Measurements from ENCODE around the gene KDM6A. TPM values are rescaled to one million over a fixed set of nuclear protein-coding genes. Genes with fewer than 3 reads are reported as not detected.
A peak's percentile ranks its signal among the peaks of the same experiment; 100 is the strongest.

KDM6A gene
- total and polyA plus RNA-seq, 2 donors = 20.9 to 36.5 TPM

DNA sequence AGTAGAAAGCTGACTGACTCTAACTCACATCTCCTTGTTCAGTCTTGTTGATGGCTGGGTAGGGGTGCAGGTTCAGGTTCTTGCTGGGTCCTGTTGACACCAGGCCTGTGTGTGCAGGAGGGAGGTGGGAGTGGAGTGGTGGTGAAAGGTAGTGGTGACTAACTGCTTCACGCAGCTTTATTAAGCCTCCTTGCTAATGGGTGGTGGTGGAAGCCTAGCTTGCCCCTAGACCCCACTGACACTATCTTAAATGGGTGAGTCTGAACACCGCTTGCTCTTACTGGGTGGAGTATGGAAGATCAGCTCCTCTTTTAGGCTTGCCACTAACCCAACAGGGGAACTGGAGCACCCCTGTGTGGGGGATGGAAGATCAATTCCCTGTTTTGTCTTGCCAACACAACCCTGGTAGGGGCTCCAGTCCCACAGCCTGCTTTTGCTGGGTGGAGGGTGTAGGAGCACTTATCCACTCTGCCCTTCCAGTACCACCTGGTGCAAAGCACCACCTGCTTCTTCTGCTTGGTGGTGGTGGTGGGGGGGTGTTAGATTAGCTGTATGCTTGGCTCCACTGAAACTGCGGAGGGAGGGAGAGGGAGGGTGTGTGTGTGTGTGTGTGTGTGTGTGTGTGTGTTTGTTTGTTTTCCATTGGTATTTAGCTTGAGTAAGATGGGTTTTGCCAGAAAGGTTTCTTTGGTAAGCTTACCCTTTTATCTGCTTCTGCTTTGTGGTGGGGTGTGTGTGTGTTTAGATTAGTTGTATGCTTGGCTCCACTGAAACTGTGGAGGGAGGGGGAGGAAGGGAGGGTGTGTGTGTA is 25.6 kb downstream of the KDM6A start:
- 66% methylated on average over 3 of the region's 3 CpGs for WGBS
- Histone ChIP-seq H3K27ac (ENCODE audit: low read depth in 1 of 2, low read length in 1 of 2) (peak overlapping the region; percentile 18 to 72), H3K4me3 (ENCODE audit: low read length in 2 of 2) (no peak overlapping the region), H3K4me1 (ENCODE audit: control insufficient read depth in 2 of 2, insufficient read depth in 2 of 2, low read length in 2 of 2) (peaks cover 9 to 19% of the 10 kb centered on the region in 2 donors), H3K36me3 (ENCODE audit: control insufficient read depth in 2 of 2, insufficient read depth in 2 of 2, low read length in 1 of 2) (no peaks in the 10 kb centered on the region), H3K9me3 (ENCODE audit: control insufficient read depth in 2 of 2, insufficient read depth in 1 of 2, low read length in 1 of 2) (peaks cover 0 to 9% of the 10 kb centered on the region in 2 donors), H3K27me3 (ENCODE audit: control insufficient read depth in 2 of 2, insufficient read depth in 1 of 2, low read length in 1 of 2) (no peaks in the 10 kb centered on the region)
- peak in 6 of 9 donors; percentile 24 to 71 (median 40) for DNase-seq (ENCODE audit: low read depth in 6 of 9, low spot score in 9 of 9)

DNA sequence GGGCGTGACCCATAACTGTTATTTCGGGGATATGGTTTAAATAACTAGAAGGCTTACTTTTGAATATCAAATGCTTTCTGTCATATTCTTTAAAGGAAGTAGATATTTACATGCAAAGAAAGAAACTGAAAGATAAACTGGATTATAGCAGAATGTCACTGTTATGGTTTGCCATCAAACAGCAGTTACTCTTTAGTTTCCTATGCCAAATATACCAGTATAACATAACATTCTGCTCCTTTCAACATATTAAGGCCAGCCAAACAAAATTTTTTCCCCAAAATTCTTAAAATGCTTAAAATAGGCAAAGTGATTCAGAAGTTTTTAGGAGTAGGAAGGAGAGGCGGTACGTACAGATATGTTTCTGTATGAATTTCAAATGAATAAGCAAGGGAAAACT is 27.0 kb downstream of the KDM6A start:
- DNase-seq (ENCODE audit: low read depth in 6 of 9, low spot score in 9 of 9) = no peak
- H3K27me3 ChIP-seq (ENCODE audit: control insufficient read depth in 2 of 2, insufficient read depth in 1 of 2, low read length in 1 of 2) = no peaks in the 10 kb centered on the region
- no peak overlapping the region for H3K4me3 ChIP-seq (ENCODE audit: low read length in 2 of 2)
- 93% methylated on average over 4 of the region's 4 CpGs for WGBS
- H3K4me1 ChIP-seq (ENCODE audit: control insufficient read depth in 2 of 2, insufficient read depth in 2 of 2, low read length in 2 of 2) = peaks cover 9 to 19% of the 10 kb centered on the region in 2 donors
- H3K27ac ChIP-seq (ENCODE audit: low read depth in 1 of 2, low read length in 1 of 2) = no peak overlapping the region
- peaks cover 0 to 7% of the 10 kb centered on the region in 2 donors for H3K9me3 ChIP-seq (ENCODE audit: control insufficient read depth in 2 of 2, insufficient read depth in 1 of 2, low read length in 1 of 2)
- no peaks in the 10 kb centered on the region for H3K36me3 ChIP-seq (ENCODE audit: control insufficient read depth in 2 of 2, insufficient read depth in 2 of 2, low read length in 1 of 2)

DNA sequence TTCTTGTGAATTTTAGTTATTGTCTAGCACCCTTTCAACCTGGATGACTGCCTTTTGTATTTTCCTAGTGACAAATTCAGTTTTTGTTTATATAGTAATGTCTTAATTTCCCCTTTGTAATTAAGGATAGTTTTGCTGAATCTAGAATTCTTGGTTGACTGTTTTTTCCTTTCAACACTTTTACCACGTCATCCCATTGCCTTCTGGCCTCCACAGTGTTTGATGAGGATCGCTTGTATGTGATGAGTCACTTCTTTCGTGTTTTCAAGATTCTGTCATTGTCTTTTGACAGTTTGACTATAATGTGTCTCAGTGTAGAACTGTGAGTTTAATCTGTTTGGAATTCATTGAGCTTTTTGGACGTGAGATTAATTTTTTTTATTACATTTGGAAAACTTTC is 30.1 kb downstream of the KDM6A start:
- peaks cover 5 to 11% of the 10 kb centered on the region in 2 donors for H3K4me1 ChIP-seq (ENCODE audit: control insufficient read depth in 2 of 2, insufficient read depth in 2 of 2, low read length in 2 of 2)
- H3K4me3 ChIP-seq (ENCODE audit: low read length in 2 of 2) = no peak overlapping the region
- H3K27me3 ChIP-seq (ENCODE audit: control insufficient read depth in 2 of 2, insufficient read depth in 1 of 2, low read length in 1 of 2) = no peaks in the 10 kb centered on the region
- peak overlapping the region in 1 of 2 donors; percentile 5 for H3K27ac ChIP-seq (ENCODE audit: low read depth in 1 of 2, low read length in 1 of 2)
- no peak for DNase-seq (ENCODE audit: low read depth in 6 of 9, low spot score in 9 of 9)
- 94% methylated on average over 4 of the region's 4 CpGs for WGBS
- H3K9me3 ChIP-seq (ENCODE audit: control insufficient read depth in 2 of 2, insufficient read depth in 1 of 2, low read length in 1 of 2) = peaks cover 0 to 4% of the 10 kb centered on the region in 2 donors
- no peaks in the 10 kb centered on the region for H3K36me3 ChIP-seq (ENCODE audit: control insufficient read depth in 2 of 2, insufficient read depth in 2 of 2, low read length in 1 of 2)

DNA sequence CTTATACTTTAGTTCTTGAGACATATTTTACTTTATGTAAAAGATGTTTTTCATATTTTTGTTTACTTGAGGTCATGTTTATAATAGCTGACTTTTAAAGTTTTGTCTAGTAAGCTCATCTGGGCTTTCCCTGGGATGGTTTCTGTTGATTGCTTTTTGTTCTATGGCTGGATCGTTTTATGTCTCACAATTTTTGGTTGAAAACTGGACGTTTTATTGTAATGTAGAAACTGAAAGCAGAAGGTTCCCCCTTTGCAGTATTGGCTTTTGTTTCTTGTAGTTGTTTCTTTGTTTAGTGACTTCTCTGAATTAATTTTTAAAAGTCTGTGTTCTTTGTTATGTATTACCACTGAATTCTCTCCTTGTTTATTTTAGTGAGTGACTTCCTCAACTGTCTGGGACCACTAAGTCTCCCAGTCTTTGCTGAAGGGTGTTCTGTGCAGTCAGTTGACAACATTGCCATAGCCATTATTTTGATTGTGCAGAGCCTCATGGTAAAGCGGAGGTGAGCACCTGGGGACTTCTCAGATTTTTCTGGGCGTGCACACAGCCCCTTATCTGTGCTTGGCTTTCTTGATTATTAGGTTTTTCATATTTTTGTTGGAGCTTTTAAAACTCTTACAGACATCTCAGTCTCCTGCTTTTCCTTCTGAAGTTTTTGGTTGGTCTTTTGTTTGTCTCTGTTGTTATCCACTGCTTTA is 31.0 kb downstream of the KDM6A start:
- Histone ChIP-seq H3K4me3 (ENCODE audit: low read length in 2 of 2) (no peak overlapping the region), H3K9me3 (ENCODE audit: control insufficient read depth in 2 of 2, insufficient read depth in 1 of 2, low read length in 1 of 2) (peaks cover 0 to 4% of the 10 kb centered on the region in 2 donors), H3K36me3 (ENCODE audit: control insufficient read depth in 2 of 2, insufficient read depth in 2 of 2, low read length in 1 of 2) (no peaks in the 10 kb centered on the region), H3K27me3 (ENCODE audit: control insufficient read depth in 2 of 2, insufficient read depth in 1 of 2, low read length in 1 of 2) (no peaks in the 10 kb centered on the region), H3K4me1 (ENCODE audit: control insufficient read depth in 2 of 2, insufficient read depth in 2 of 2, low read length in 2 of 2) (peaks cover 0 to 5% of the 10 kb centered on the region in 2 donors), H3K27ac (ENCODE audit: low read depth in 1 of 2, low read length in 1 of 2) (peak overlapping the region in 1 of 2 donors; percentile 35)
- peak in 1 of 9 donors; percentile 18 for DNase-seq (ENCODE audit: low read depth in 6 of 9, low spot score in 9 of 9)
- 55% methylated on average over 4 of the region's 4 CpGs for WGBS

DNA sequence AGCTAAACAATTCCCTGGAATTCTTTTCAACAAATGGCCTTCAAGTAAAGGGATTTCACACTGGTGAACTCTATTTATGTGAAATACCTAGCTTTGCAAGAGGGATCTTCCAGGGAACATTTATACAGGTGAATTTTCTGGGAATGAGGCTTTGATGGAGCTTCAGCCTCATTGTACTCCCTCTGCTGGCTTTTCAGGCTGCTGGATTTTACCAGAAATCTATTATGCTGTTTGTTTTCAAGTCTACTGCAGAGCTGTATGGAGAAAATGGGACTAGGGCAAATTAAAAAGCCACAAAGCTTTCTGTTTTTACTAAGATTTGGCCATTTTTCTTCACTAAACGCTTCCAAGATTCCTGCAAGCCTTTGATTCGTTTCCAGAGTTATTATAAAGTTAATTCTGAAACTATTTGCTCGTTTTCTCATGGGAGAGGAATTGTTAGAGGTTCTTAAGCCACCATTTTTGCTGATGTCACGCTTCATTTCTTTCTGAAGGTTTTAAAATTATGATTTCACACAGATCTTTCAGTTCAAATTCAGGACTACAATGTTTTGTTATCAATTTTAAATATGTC is 31.6 kb downstream of the KDM6A start:
- Histone ChIP-seq H3K36me3 (ENCODE audit: control insufficient read depth in 2 of 2, insufficient read depth in 2 of 2, low read length in 1 of 2) (no peaks in the 10 kb centered on the region), H3K4me1 (ENCODE audit: control insufficient read depth in 2 of 2, insufficient read depth in 2 of 2, low read length in 2 of 2) (no peaks in the 10 kb centered on the region), H3K4me3 (ENCODE audit: low read length in 2 of 2) (no peak overlapping the region), H3K27me3 (ENCODE audit: control insufficient read depth in 2 of 2, insufficient read depth in 1 of 2, low read length in 1 of 2) (no peaks in the 10 kb centered on the region), H3K9me3 (ENCODE audit: control insufficient read depth in 2 of 2, insufficient read depth in 1 of 2, low read length in 1 of 2) (peaks cover 0 to 4% of the 10 kb centered on the region in 2 donors), H3K27ac (ENCODE audit: low read depth in 1 of 2, low read length in 1 of 2) (peak overlapping the region in 1 of 2 donors; percentile 35)
- no peak for DNase-seq (ENCODE audit: low read depth in 6 of 9, low spot score in 9 of 9)
- 92% methylated on average over 4 of the region's 4 CpGs for WGBS

DNA sequence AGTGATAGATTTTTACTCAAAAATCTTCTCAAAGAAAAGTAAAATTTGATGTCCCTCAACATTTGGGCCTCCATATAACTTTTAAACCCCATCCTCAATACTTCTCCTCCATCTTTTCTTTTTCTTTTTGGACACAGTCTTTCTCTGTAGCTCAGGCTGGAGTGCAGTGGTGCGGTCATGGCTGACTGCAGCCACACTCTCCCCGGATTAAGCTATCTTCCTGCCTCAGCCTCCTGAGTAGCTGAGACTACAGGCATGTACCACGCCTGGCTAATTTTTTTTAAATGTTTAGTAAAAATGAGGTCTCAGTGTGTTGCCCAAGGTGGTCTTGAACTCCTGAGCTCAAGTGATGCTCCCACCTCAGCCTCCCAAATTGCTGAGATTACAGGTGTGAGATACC is 33.1 kb downstream of the KDM6A start:
- Histone ChIP-seq H3K27me3 (ENCODE audit: control insufficient read depth in 2 of 2, insufficient read depth in 1 of 2, low read length in 1 of 2) (no peaks in the 10 kb centered on the region), H3K4me3 (ENCODE audit: low read length in 2 of 2) (no peak overlapping the region), H3K27ac (ENCODE audit: low read depth in 1 of 2, low read length in 1 of 2) (no peak overlapping the region), H3K4me1 (ENCODE audit: control insufficient read depth in 2 of 2, insufficient read depth in 2 of 2, low read length in 2 of 2) (no peaks in the 10 kb centered on the region), H3K9me3 (ENCODE audit: control insufficient read depth in 2 of 2, insufficient read depth in 1 of 2, low read length in 1 of 2) (peaks cover 0 to 4% of the 10 kb centered on the region in 2 donors), H3K36me3 (ENCODE audit: control insufficient read depth in 2 of 2, insufficient read depth in 2 of 2, low read length in 1 of 2) (no peaks in the 10 kb centered on the region)
- WGBS = 97% methylated on average over 3 of the region's 3 CpGs
- no peak for DNase-seq (ENCODE audit: low read depth in 6 of 9, low spot score in 9 of 9)

DNA sequence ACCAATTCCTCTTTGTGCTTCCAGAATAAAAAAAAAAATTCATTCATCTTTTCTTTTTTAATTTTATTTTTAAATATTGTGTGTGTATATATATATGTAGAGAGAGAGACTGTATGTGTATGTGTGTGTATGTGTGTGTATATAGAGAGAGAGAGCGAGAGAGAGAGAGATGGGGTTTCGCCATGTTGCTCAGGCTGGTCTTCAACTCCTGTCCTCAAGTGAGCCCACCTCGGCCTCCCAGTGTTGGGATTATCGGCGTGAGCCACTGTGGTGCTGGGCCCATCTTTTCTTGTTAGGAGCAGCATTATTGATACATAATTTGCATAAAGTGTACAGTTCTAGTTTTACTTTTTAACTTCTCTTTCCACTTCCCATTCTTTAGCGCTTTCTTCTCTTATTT is 33.6 kb downstream of the KDM6A start:
- no peaks in the 10 kb centered on the region for H3K4me1 ChIP-seq (ENCODE audit: control insufficient read depth in 2 of 2, insufficient read depth in 2 of 2, low read length in 2 of 2)
- no peaks in the 10 kb centered on the region for H3K36me3 ChIP-seq (ENCODE audit: control insufficient read depth in 2 of 2, insufficient read depth in 2 of 2, low read length in 1 of 2)
- DNase-seq (ENCODE audit: low read depth in 6 of 9, low spot score in 9 of 9) = no peak
- peaks cover 0 to 7% of the 10 kb centered on the region in 2 donors for H3K9me3 ChIP-seq (ENCODE audit: control insufficient read depth in 2 of 2, insufficient read depth in 1 of 2, low read length in 1 of 2)
- H3K27me3 ChIP-seq (ENCODE audit: control insufficient read depth in 2 of 2, insufficient read depth in 1 of 2, low read length in 1 of 2) = no peaks in the 10 kb centered on the region
- no peak overlapping the region for H3K27ac ChIP-seq (ENCODE audit: low read depth in 1 of 2, low read length in 1 of 2)
- WGBS = 98% methylated on average over 6 of the region's 6 CpGs
- no peak overlapping the region for H3K4me3 ChIP-seq (ENCODE audit: low read length in 2 of 2)

DNA sequence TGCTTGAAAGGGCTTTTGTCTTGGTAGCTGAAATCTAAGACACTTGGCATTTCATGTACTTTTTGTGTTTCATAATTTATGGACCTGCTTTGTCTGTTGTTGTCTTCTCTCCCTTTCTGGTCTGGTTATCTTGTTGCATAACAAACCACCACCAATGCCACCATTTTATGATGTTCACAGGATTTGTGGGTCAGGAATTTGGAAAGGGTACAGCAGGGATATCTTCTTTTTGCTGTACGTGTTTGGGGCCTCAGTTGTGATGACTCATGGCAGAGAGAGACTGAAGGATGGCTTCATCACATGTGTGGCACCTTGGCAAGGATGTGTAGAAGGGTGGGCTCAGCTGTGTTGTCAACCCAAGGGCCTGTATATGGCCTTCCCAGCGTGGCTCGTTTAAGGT is 35.2 kb downstream of the KDM6A start:
- no peak overlapping the region for H3K27ac ChIP-seq (ENCODE audit: low read depth in 1 of 2, low read length in 1 of 2)

DNA sequence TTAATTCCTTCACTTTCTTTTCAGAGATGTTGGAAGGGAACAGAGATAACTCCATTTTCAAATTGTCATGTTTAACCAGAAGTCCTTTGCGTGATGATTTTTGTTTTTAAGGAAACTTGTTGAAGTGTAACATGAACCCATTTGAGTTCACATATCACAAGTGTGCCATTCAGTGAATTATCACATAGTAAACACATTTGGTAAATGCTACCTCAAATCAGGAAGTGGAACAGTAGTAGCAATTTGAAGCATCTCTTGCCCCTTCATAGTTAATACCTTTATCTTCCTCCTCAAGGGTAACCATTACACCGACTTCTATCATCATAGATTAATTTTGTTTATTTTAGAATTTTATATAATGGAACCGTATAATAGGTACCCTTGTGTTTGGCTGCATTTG is 35.8 kb downstream of the KDM6A start:
- no peak overlapping the region for H3K27ac ChIP-seq (ENCODE audit: low read depth in 1 of 2, low read length in 1 of 2)
- peaks cover 0 to 6% of the 10 kb centered on the region in 2 donors for H3K9me3 ChIP-seq (ENCODE audit: control insufficient read depth in 2 of 2, insufficient read depth in 1 of 2, low read length in 1 of 2)
- 88% methylated on average over 3 of the region's 3 CpGs for WGBS
- no peaks in the 10 kb centered on the region for H3K27me3 ChIP-seq (ENCODE audit: control insufficient read depth in 2 of 2, insufficient read depth in 1 of 2, low read length in 1 of 2)
- H3K4me3 ChIP-seq (ENCODE audit: low read length in 2 of 2) = no peak overlapping the region
- no peaks in the 10 kb centered on the region for H3K4me1 ChIP-seq (ENCODE audit: control insufficient read depth in 2 of 2, insufficient read depth in 2 of 2, low read length in 2 of 2)
- H3K36me3 ChIP-seq (ENCODE audit: control insufficient read depth in 2 of 2, insufficient read depth in 2 of 2, low read length in 1 of 2) = no peaks in the 10 kb centered on the region
- DNase-seq (ENCODE audit: low read depth in 6 of 9, low spot score in 9 of 9) = no peak

More for the DNA sequence above, 35.2 kb downstream of the KDM6A start:
- Histone ChIP-seq H3K4me1 (ENCODE audit: control insufficient read depth in 2 of 2, insufficient read depth in 2 of 2, low read length in 2 of 2) (no peaks in the 10 kb centered on the region), H3K27me3 (ENCODE audit: control insufficient read depth in 2 of 2, insufficient read depth in 1 of 2, low read length in 1 of 2) (no peaks in the 10 kb centered on the region), H3K9me3 (ENCODE audit: control insufficient read depth in 2 of 2, insufficient read depth in 1 of 2, low read length in 1 of 2) (peaks cover 0 to 6% of the 10 kb centered on the region in 2 donors), H3K36me3 (ENCODE audit: control insufficient read depth in 2 of 2, insufficient read depth in 2 of 2, low read length in 1 of 2) (no peaks in the 10 kb centered on the region), H3K4me3 (ENCODE audit: low read length in 2 of 2) (no peak overlapping the region)
- WGBS = 84% methylated on average over 3 of the region's 3 CpGs
- no peak for DNase-seq (ENCODE audit: low read depth in 6 of 9, low spot score in 9 of 9)
